ENCODE data around the gene C2orf49. TPM values are rescaled to one million over a fixed set of nuclear protein-coding genes. Genes with fewer than 3 reads are reported as not detected.

Gene C2orf49
- total RNA-seq, 1 experiment from 2014 or later: 17.2 TPM

DNA sequence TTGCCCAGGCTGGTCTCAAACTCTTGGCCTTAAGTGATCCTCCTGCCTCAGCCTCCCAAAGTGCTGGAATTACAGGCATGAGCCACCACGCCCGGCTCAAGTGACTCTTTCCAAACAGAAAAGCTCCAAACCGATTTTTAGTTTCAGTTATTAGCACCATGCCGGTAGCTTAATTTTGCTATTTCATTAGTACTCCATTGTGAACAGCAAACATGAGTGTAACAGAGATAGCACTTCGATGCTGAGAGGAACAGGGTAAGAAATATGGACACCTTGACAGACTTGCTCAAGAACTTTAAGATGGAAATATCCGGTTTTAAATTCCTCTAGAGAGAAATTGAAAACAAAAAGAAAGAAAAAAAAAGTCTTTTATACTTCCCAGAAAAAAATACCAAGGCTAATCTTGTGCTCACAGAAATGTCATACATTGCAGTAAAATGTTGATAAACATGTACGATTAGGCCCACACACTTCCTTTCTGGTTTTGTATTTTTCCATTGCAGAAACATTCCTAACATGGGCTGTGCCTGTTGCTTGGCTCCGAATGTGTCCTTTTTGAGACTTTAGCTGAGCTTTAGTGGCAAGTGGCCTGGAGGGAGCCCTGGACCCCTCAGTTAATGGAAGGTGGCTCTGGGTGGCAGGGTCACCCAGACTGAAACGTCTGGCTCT, 43.2 kb downstream of the C2orf49 start:
- ChIA-PET RAD21 (ENCODE audit: low non-redundant PET in 1 of 2, low total read pairs in 2 of 2, uncharacterized antibody in 2 of 2, unreplicated experiment in 2 of 2) (no interaction called here), CTCF (no interaction called here), POLR2A (no interaction called here)
- no peaks in the 10 kb centered on the region for H4K20me1 ChIP-seq (ENCODE audit: insufficient read depth)
- DNase-seq (ENCODE audit: low read depth, low spot score): no peak
- no peak overlapping the region for H3K27ac ChIP-seq (ENCODE audit: low read depth, low read length)
- H3K9me2 ChIP-seq (ENCODE audit: insufficient read depth): no peaks in the 10 kb centered on the region
- no peak for ATAC-seq
- TF ChIP-seq, protein P1, sequence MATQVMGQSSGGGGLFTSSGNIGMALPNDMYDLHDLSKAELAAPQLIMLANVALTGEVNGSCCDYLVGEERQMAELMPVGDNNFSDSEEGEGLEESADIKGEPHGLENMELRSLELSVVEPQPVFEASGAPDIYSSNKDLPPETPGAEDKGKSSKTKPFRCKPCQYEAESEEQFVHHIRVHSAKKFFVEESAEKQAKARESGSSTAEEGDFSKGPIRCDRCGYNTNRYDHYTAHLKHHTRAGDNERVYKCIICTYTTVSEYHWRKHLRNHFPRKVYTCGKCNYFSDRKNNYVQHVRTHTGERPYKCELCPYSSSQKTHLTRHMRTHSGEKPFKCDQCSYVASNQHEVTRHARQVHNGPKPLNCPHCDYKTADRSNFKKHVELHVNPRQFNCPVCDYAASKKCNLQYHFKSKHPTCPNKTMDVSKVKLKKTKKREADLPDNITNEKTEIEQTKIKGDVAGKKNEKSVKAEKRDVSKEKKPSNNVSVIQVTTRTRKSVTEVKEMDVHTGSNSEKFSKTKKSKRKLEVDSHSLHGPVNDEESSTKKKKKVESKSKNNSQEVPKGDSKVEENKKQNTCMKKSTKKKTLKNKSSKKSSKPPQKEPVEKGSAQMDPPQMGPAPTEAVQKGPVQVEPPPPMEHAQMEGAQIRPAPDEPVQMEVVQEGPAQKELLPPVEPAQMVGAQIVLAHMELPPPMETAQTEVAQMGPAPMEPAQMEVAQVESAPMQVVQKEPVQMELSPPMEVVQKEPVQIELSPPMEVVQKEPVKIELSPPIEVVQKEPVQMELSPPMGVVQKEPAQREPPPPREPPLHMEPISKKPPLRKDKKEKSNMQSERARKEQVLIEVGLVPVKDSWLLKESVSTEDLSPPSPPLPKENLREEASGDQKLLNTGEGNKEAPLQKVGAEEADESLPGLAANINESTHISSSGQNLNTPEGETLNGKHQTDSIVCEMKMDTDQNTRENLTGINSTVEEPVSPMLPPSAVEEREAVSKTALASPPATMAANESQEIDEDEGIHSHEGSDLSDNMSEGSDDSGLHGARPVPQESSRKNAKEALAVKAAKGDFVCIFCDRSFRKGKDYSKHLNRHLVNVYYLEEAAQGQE (IDR thresholded peaks at IDR 0.05; ENCODE audit: low read depth): no peak
- no peak for TF ChIP-seq ELF1 (IDR thresholded peaks at IDR 0.05; ENCODE audit: borderline replicate concordance, low read depth)
- TF ChIP-seq ZNF274 (IDR thresholded peaks at IDR 0.05; ENCODE audit: low read depth, low read length): no peak
- no peak for TF ChIP-seq EZH2phosphoT487 (IDR thresholded peaks at IDR 0.05; ENCODE audit: borderline replicate concordance)
- no peaks in the 10 kb centered on the region for H3K4me1 ChIP-seq (ENCODE audit: control insufficient read depth in 1 of 2, insufficient read depth in 2 of 2, low read length in 2 of 2)
- no peaks in the 10 kb centered on the region for H3K27me3 ChIP-seq (ENCODE audit: insufficient read depth, low read length)
- peaks cover 25 to 63% of the 10 kb centered on the region in 2 experiments; a peak in 3 of 4 replicates for H3K36me3 ChIP-seq (ENCODE audit: control insufficient read depth in 1 of 2, insufficient read depth in 2 of 2, low read length in 2 of 2)
- BruUV-seq (replicated peaks): no TSS peak
- H3K79me2 ChIP-seq (ENCODE audit: insufficient read depth, low read length): peaks cover 89% of the 10 kb centered on the region
- no peak overlapping the region for H3K4me3 ChIP-seq (replicated peaks in 1 of 2; ENCODE audit: low read depth in 1 of 2, low read length in 2 of 2)
- intact Hi-C loops (cut with micrococcal nuclease): no loop called here
- no peaks in the 10 kb centered on the region for H3K9me3 ChIP-seq (ENCODE audit: control insufficient read depth in 1 of 2, insufficient read depth in 1 of 2, low read depth in 1 of 2, low read length in 2 of 2)
- no peak overlapping the region for H2AFZ ChIP-seq (ENCODE audit: low read depth, low read length, poor library complexity, severe bottlenecking)
- H3K9ac ChIP-seq (ENCODE audit: low read length): no peak overlapping the region
- no peak overlapping the region for H3K4me2 ChIP-seq (ENCODE audit: low read length)
